ENCODE measurements around the gene SC5D.

The SC5D gene, protein sequence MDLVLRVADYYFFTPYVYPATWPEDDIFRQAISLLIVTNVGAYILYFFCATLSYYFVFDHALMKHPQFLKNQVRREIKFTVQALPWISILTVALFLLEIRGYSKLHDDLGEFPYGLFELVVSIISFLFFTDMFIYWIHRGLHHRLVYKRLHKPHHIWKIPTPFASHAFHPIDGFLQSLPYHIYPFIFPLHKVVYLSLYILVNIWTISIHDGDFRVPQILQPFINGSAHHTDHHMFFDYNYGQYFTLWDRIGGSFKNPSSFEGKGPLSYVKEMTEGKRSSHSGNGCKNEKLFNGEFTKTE

DNA sequence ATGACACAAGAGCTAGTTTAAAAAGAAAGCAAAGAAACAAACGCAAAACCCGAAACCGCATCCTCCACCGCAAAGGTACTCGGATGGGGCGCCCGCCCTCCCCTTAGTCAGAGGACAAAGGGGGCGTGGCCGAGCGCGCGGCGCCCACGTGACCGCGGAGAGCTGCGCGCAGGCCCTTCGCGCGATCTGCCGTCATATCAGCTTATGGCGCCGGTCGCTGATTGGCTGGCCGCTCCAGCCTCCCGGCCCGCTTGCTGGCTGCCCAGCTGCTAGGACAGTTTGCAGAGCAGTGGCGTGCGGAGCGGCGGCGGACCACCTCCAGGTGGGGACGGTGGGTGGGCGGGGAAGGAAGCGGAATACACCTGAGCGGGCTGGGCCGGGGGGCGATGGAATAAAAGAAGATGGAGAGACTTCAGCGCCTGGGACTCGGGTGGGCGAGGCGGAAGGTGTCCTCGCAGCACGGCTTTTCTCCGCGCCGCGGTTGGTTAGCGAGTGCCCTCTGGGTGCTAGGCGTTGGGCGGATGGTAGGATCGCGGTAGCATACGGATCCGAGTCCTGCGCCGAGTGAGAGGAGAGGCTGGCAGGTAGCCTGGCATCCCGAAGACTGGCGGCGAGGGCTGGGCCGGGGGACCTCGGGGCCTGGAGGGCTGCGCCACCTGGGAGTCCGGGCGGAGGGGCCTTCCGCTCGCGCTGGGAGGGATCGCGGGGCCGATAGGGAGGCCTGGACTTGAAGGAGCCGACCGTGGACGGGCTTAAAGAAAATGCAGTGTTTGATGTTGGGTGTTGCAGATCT lies at the start of gene SC5D:
Gene SC5D (plus strand): TSS at position 277 of the 793 bp plus-strand sequence. CDS start 10,605 bp downstream, outside the sequence.
- DNase-seq = peak; percentile 69

DNA sequence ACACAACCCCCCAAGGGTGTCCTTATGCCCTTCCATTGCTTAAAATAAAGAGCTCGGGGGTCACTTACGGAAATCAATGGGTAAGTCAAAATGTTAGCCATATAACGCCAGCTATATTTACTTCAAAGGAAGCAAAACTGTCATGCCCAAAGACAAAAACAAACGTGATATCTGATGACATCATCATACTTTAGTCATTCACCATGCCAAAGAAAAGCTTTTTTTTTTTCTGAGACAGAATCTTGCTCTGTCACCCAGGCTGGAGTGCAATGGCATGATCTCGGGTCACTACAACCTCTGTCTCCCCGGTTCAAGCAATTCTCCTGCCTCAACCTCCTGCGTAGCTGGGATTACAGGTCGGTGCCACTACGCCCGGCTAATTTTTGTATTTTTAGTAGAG lies 47.7 kb upstream of the SC5D start:
- DNase-seq = no peak

DNA sequence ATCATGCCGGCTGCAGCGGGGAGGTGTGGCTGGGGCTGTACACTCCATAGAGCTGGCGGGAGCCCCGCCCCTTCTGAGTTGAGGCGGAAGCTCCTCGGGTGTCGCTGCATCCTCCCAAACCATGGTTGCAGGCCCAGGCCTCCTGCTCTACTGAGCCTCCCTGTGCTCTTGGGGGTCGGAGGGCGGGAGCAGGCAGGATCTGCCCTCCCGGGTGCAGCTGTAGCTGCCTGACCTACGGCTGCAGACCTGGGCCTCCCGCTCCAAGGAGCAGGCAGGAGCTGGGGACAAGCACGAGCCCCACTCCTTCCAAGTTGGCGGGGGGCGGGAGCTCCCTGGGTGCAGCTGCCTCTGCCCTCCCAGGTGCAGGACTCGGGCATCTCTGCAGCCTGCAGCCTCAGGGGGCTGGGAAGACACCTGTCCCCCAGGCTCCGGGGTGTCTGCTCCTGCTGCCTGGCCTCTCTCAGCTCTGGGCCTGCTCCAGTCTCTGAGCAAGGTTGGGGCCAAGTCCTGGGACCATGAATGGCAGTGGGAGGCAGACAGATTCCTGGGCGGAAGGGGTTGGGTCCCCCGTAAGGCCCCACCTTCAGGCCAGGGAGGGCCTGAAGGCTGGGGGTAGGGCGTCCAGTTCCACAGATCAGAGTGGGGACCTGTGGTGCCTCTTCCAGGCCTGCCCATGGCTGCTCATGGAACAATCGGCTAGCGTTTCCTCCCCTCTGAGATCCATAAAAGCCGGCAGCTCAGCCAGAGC lies 46.4 kb upstream of the SC5D start:
- no peak for DNase-seq

DNA sequence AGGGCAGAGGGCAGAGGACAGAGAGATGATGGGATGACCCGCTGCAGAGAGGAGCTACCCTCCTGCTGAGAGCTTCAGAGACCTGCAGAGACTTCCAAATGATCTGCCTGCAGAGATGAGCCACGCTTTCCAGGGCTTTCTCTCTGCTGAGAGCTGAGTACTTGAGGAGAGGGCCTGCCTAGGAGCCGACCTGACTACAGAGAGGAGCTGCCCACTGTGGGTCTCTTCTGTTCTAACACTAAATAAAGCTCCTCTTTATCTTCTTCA lies 45.9 kb upstream of the SC5D start:
- no peak for DNase-seq

DNA sequence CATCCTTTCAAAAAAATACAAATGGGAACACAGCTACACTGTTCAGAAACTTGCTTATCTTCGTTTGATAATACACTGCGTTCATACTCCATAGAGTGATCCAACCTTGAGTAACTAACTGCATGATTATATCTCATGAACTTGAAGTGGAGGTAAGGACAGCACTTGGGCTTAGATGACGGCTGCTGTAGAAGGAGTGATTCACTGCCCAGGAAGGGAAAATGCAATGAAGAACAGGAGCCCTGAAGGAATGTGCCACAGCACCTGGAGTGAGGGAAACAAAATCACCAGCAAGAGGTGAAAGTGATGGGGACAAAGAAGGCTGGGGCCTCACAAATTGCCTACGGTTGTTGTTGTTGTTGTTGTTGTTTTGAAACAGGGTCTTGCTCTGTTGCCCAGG lies 44.1 kb upstream of the SC5D start:
- DNase-seq = no peak

DNA sequence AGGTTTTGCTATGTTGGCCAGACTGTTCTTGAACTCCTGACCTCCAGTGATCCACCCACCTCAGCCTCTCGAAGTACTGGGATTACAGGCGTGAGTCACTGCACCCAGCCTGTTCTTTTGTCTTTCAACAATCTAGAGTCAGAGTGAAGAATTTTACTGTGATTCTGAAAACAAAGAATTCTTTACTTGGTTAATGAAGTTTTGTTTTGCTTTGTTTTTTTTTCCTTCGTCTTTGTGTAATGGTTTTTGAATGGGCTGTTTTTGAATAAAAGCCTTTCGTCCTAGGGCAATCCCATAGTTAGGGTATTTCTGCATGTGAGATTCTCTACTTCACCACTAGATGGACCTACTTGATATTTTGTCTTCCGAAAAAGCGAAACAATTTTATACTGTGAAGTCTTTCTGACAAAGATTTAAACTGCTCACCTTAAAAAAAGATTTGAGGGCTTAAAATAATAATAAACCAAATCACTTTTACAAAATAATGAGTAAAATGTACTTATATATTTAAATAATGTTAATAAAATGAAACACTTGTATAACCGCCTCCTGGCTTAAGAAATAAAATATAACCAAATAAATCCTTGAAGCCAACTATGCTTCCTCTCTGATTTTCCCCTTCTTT lies 43.4 kb upstream of the SC5D start:
- peak in 1 of 2 donors; percentile 37 for DNase-seq

DNA sequence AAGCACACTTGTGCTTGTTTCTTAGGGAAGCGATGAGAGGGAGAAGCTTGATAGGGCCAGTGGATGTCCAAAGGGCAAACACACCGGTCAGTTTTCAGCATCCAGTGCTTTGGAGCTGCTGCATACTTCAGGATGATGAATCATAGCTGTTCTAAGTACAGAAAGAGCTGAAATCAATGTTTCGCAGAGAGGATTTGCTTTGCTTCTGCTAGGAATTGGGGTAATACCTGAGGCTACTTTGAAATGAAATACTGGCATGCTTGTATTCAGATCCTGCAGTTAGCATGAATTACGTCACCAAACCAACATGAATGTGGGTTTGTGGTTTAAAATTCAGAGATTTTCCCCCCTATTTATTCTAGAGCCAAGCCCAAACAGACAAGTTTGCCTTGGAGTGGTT lies 41.7 kb upstream of the SC5D start:
- DNase-seq = no peak

DNA sequence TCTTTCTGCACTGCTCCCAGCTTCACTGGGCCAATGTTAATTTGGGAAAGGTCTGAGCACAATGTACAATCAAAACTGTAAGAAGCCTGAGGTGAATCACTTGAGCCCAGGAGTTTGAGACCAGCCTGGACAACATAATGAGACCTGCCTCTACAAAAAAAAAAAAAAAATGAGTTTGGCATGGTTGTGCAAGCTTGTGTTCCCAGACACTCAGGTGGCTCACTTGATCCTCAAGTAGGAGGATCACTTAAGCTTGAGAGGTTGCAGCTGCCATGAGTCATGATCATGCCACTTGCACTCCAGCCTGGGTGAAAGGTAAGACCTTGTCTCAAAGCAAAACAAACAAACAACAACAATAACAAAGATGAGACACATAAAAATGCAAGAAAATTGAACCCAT lies 38.6 kb upstream of the SC5D start:
- no peak for DNase-seq

DNA sequence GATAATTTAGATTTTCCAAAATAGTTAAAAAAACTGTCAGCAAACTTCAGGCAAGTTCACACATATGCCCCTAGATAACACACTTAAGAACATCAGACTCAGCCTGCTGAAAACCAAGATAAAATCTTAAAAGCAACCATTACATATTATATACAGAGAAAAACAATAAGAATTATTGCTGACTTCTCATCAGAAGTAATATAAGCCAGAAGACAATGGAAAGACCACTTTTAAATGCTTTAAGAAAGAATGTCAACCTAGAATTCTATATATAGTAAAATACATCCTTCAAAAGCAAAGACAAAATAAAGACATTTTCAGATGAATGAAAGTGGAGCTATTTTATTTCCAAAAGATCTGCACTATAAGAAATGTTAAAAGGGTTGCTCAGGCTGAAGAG lies 37.8 kb upstream of the SC5D start:
- no peak for DNase-seq

DNA sequence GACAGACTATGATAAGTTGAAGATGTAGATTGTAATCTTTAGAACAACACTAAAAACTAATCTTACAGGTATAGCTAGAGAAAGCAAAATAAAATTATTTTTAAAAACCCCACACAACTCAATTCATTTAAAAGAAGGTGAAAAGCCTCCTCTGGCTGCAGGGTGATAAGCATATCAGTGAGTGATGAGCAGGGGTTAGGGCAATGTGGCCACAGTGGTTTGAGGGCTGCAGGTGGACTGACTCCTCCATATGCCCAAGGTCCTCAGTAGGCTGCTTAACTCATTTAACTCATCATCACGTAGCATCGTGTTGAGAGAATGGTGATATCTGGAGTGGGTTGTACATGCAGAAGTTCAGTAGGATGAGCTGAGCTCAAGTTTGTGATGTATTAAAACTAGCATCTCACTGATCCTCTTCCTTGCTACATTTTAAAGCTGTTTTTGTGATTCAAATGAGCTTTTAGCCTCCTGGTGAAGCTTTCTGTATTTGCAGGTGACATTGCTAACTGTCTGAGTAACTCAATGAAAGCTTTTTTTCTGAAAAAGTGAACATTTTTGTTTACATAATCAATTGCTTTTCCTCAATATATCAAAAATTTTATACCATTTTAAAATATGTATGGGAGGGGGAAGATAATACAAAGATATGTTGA lies 37.0 kb upstream of the SC5D start:
- DNase-seq = no peak

DNA sequence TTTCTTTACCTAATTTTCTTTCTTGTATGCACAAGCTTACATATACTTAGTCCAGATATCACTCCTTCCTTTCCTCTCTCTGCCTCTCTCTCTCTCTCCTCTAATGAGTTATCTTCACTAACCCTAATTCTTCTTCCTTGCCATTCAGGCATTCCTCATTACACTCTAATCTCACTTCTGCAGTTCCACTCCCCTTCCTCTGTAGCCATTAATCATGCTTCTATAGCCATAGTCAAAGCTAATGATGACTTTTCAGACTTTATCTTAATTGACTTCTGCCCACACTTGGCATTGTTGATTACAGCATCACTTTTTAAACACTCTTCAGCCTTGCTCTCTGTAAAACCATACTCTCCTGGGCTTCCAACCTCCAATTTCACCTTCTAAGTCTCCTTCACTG lies 35.3 kb upstream of the SC5D start:
- no peak for DNase-seq

DNA sequence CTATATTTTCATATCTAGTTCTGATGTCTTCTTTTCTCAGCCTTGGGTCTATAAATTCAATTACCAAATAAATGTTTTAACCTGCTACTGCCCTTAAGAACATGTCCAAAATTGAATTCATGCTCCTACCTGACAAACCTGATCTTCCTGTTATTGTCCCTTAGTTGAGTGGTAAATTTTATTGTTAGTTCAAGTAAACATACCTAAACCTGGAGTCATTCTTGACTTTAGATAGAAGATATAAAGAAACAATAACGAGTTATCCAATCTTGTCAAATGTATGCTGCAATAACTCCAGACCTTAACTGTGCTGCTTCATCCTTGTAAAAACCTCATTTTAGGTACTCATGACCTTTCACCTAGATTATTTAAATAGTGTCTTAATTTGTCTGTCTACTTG lies 34.6 kb upstream of the SC5D start:
- no peak for DNase-seq

DNA sequence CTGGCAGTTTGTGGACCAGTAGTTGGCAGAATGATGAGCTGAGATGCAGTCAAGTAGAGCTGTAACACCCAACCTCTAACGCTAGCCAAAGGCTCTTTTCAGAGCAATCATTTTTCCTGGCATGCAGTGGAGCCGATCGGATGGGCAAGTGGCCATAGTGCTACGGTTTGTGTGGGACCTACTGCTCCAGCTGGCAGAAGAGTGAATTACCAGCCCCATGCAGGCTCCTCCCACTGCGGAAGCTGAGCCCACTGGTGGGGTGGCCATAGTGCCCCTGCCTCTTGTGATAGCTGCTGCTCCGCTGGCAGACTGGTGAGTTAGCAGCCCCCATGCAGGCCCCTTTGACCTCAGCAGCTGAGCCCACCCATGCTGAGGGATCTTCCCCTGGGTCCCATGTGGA lies 27.0 kb upstream of the SC5D start:
- no peak for DNase-seq

DNA sequence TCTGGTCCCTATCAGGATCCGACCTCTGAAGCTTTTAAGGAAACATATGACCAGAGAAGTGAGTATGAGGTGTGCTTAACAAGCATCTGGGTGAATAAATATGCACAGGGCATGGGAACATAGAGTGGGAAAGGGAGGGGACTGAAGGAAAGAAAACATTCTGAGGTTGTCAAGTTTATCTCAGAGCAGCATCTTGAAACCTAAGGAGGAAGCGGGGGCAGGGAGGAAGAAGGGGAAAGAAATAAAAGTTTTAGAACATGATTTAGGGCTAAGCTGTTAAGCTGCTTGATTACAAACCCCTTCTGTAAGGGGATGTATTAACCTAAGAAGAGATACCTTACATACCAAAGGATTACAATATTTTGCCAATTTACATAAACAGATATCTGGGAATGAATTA lies 24.0 kb upstream of the SC5D start:
- no peak for DNase-seq

DNA sequence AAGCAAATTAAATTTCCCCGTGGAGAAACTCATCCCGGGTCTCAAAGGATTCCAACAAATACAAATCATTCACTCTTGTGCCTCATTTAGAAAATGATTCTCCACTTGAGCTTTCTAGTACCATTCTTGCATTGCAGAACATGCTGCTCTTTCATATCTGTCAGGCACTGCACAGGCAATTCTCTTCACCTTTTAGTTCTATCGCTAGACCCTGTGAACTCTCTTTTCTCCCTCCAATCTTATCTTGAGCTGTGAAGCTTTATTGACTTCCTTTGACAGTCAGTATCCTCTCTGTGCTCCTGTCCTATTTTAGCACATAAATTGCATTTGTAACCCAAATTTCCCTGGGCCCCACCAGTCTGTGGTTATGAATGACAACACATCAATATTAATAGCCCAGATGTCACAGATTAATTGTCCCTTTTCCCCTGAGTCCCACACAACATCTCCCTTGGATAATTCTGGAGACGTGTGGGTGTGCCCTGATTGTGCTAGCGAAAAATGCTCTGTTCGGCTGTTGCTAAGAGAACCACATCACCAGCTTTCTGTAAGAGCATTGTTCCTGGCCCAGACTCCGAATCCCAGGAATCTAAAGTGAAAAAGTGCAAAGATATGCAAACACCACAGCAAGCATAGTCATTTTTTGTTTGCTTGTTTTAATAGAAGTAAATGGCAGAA lies 22.4 kb upstream of the SC5D start:
- DNase-seq = no peak

DNA sequence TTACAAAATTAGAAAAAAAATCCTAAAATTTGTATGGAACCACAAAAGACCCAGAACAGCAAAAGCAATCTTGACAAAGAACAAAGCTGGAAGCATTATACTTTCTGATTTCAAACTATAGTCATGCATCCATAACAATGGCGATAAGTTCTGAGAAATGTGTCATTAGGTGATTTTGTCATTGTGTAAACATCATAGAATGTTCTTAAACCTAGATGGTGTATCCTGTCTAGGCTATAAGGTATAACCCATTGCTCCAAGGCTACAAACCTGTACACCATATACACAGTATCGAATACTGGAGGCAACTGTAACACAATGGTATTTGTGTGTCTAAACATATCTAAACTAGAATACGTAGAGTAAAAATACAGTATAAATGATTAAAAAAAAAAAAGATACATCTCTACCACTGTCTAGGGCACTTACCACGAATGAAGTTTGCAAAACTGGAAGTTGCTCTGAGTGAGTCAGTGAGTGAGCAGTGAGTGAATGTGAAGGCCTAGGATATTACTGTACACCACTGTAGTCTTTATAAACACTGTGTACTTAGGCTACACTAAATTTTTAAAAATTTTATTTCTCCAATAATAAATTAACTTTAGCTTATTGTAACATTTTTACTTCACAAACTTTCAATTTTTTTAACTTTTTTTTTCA lies 18.1 kb upstream of the SC5D start:
- no peak for DNase-seq

DNA sequence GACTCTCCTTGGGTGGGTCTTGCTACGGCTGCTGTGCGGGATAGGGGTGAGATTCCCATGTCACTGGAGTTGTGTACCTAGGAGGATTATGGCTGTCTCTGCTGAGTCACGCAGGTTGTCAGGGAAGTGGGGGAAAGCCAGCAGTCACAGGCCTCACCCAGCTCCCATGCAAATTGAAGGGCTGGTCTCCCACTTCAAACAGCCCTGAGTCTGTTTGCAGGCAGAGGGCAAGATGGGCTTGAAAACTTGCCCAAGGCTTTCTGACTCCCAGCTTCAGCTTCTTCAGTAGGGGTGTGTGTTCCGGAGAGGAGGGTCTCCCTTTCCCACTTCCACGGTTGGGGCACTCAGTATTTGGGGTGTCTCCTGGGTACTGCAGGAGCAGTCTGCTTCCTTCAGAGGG lies 10.9 kb upstream of the SC5D start:
- no peak for DNase-seq

DNA sequence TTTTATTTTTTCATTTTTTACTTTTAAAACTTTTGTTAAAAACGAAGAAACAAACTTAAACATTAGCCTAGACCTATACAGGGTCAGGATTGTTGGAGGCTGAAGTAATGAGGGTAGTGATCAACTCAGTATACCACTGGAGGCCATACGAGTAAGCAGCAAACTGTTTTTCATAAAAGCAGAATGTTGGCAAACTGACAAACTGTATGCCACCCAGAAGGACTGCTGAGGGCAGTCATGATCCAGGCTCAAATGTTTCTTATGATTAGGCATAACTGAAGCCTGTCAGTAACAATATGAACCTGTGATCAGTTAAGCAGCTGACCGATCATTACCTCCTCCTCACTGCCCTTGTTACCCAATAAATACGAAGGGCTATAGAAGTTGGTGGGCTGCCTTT lies 10.2 kb upstream of the SC5D start:
- DNase-seq = no peak

DNA sequence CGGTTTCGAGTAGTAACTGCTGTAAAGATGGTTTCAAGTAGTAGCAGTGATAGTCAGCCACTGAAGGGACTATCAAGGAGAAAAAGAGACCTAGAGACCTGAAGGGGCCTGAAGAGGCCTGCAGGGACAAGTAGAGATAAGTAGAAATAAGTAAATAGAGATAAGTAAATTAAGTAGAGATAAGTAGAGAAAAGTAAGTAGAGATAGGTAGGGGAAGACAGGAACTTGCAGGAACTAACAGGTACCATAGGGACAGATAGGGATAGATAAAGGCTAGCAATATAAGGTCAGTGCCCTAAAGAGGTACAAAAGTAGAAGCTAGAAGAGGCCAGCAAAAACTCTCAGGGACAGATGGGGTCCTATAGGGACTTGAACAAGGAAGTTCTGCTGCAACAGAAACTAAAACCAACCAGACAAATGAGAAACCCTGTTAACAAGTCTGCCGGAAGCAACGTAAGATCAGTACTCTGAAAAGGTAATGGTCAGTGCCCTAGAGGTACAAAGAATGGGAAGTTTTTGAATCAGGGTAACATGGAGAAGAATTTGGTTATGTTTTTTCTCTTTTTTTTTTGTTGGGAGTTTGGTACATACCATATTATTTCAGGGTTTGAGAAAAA lies 9.6 kb upstream of the SC5D start:
- DNase-seq = no peak

DNA sequence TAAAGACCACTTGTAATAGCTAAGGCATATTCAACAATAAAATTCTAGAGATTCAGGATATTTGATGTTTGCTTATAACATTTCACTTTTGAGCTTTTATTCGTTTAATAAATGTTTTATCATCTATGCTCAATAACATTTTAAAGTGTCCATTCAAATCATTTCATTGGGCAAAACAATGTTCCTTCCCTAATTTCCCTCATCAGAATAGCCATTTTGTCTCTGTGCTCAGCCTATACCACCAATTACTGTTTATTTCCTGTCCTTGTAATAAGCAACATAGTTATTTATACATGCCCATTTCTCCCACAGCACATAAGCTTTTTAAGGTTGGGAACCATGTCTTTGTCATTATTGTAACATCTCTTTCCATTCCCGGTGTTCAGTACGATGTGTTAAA lies 1.3 kb upstream of the SC5D start:
- no peak for DNase-seq

DNA sequence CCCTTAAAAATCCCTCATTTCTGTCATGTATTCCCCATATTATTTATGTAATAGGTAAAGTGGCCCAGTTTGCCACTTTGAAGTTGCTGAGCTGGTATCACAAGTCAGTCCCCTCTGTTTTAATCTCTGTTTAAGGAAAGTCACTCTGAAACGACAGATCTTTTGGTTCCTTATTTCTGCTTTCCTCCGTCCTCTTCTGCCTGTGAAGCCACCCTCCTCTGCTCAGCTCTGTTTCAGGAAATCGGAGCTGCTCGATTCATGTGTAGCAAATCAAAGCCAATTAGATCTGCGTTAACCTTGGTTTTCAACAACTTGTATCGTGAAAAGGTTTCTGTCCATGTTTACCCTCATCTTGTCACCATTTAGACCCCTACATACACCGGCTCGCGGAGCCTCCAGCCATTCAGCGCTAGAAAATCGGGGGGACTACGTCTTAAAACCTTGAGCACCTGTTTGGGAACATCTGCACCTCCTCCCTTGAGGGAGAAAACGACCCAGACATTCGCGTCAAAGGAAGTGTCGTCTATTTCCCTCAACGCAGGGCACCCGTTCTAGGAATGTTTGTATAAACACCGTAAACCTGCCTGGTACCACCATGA lies 576 bp upstream of the SC5D start:
- DNase-seq = peak in 1 of 2 donors; percentile 28

Measured in bone marrow (tissue), 2 donors.